Fibroblast of lung (primary cell): Measurements from ENCODE around the gene THOP1.

ENCODE experiments used
- EZH2 ChIP-seq: IDR thresholded peaks from 2 replicates; pipeline ENCODE4 v1.5.1; 2012; ENCODE audit warnings: low read length, control low read depth, mild to moderate bottlenecking; ENCODE audit errors: missing control alignments
- TF ChIP-seq, protein P1 (sequence below), 2 donors: IDR thresholded peaks in 1 of 2; conservative IDR thresholded peaks in 1 of 2; 1 replicate in 1 of 2; 2 replicates in 1 of 2; pipeline ENCODE4 v1.5.1; 2011 to 2012; ENCODE audit warnings: low read length in 2 of 2, control low read depth in 1 of 2, inconsistent platforms in 1 of 2, low read depth in 1 of 2, mild to moderate bottlenecking in 1 of 2

DNA sequence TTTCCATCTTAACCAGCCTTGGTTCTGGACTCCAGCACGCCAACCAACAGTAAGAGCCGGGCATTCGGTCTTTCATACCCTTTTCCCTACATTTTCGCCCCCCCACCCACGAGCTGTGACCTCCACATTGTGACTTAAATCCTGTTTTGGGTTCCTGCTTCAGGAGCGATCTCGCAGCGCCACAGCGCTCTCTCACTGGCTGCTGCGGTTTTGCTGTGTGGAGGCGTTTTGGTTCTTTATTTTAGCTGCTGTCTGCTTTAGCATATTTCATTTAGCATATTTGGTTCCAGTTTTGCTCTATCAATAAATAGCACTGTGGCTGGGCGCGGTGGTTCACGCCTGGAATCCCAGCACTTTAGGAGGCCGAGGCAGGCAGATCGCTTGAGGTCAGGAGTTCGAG lies 25.9 kb upstream of the THOP1 start:
- TF ChIP-seq, protein P1, sequence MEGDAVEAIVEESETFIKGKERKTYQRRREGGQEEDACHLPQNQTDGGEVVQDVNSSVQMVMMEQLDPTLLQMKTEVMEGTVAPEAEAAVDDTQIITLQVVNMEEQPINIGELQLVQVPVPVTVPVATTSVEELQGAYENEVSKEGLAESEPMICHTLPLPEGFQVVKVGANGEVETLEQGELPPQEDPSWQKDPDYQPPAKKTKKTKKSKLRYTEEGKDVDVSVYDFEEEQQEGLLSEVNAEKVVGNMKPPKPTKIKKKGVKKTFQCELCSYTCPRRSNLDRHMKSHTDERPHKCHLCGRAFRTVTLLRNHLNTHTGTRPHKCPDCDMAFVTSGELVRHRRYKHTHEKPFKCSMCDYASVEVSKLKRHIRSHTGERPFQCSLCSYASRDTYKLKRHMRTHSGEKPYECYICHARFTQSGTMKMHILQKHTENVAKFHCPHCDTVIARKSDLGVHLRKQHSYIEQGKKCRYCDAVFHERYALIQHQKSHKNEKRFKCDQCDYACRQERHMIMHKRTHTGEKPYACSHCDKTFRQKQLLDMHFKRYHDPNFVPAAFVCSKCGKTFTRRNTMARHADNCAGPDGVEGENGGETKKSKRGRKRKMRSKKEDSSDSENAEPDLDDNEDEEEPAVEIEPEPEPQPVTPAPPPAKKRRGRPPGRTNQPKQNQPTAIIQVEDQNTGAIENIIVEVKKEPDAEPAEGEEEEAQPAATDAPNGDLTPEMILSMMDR (conservative IDR thresholded peaks at IDR 0.05 in 1 of 2, IDR thresholded peaks at IDR 0.05 in 1 of 2; ENCODE audit: low read depth in 1 of 2, low read length in 2 of 2), result no peak
- no peak for TF ChIP-seq EZH2
